BJ (cell line): ENCODE measurements around the gene MED23. TPM values are rescaled to one million over a fixed set of nuclear protein-coding genes. Genes with fewer than 3 reads are reported as not detected.

Experiments used
- CTCF ChIA-PET: fragments of 350-600 bp; formaldehyde crosslinking; extraction: SDS; loops from one replicate; lab custom pipeline; 2021; ENCODE audit warnings: antibody characterized with exemption, inconsistent platforms; lab: Yijun Ruan, JAX
- POLR2A ChIA-PET: fragments of 300-600 bp; sonication (Branson Sonifier 250); formaldehyde crosslinking; extraction: SDS; loops from one replicate; lab custom pipeline; 2021; ENCODE audit warnings: antibody characterized with exemption; lab: Charles Lee
- DNase-seq: peaks from one replicate; pipeline ENCODE4 v3.0.0-alpha.2; 2011; ENCODE audit warnings: low read depth
- H3K27me3 ChIP-seq: 2 replicates; pipeline ENCODE4 v1.6.0; 2011; ENCODE audit warnings: low read length; ENCODE audit not compliant: control insufficient read depth, insufficient read depth
- H3K36me3 ChIP-seq: 2 replicates; pipeline ENCODE4 v1.5.1; 2011; ENCODE audit warnings: low read length; ENCODE audit not compliant: control insufficient read depth, insufficient read depth
- H3K4me3 ChIP-seq: 2 replicates; pipeline ENCODE4 v1.5.1; 2011; ENCODE audit warnings: low read depth, mild to moderate bottlenecking, control low read depth, low read length
- CTCF ChIP-seq: IDR thresholded peaks from 2 replicates; pipeline ENCODE4 v1.5.1; 2011; ENCODE audit warnings: low read depth, mild to moderate bottlenecking, control low read depth, inconsistent platforms, low read length, moderate library complexity; ENCODE audit not compliant: insufficient read depth
- polyA minus RNA-seq: library from RNA; depleted of rRNA, polyadenylated mRNA; stranded (reverse); fragments of >200 nt; gene quantifications from 2 replicates; pipeline ENCODE4 v1.2.3, GENCODE V29; 2011; rRNA and poly(A)+ RNA removed
- polyA plus RNA-seq: library from polyadenylated mRNA; depleted of rRNA; stranded (reverse); fragments of >200 nt; gene quantifications from 2 replicates; pipeline ENCODE4 v1.2.3, GENCODE V29; 2011; rRNA removed

Gene MED23, protein sequence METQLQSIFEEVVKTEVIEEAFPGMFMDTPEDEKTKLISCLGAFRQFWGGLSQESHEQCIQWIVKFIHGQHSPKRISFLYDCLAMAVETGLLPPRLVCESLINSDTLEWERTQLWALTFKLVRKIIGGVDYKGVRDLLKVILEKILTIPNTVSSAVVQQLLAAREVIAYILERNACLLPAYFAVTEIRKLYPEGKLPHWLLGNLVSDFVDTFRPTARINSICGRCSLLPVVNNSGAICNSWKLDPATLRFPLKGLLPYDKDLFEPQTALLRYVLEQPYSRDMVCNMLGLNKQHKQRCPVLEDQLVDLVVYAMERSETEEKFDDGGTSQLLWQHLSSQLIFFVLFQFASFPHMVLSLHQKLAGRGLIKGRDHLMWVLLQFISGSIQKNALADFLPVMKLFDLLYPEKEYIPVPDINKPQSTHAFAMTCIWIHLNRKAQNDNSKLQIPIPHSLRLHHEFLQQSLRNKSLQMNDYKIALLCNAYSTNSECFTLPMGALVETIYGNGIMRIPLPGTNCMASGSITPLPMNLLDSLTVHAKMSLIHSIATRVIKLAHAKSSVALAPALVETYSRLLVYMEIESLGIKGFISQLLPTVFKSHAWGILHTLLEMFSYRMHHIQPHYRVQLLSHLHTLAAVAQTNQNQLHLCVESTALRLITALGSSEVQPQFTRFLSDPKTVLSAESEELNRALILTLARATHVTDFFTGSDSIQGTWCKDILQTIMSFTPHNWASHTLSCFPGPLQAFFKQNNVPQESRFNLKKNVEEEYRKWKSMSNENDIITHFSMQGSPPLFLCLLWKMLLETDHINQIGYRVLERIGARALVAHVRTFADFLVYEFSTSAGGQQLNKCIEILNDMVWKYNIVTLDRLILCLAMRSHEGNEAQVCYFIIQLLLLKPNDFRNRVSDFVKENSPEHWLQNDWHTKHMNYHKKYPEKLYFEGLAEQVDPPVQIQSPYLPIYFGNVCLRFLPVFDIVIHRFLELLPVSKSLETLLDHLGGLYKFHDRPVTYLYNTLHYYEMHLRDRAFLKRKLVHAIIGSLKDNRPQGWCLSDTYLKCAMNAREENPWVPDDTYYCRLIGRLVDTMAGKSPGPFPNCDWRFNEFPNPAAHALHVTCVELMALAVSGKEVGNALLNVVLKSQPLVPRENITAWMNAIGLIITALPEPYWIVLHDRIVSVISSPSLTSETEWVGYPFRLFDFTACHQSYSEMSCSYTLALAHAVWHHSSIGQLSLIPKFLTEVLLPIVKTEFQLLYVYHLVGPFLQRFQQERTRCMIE (N-terminal part only)
- 16.5 and 28.5 TPM in 2 replicates for polyA plus RNA-seq
- polyA minus RNA-seq: 17.3 and 22.8 TPM in 2 replicates

DNA sequence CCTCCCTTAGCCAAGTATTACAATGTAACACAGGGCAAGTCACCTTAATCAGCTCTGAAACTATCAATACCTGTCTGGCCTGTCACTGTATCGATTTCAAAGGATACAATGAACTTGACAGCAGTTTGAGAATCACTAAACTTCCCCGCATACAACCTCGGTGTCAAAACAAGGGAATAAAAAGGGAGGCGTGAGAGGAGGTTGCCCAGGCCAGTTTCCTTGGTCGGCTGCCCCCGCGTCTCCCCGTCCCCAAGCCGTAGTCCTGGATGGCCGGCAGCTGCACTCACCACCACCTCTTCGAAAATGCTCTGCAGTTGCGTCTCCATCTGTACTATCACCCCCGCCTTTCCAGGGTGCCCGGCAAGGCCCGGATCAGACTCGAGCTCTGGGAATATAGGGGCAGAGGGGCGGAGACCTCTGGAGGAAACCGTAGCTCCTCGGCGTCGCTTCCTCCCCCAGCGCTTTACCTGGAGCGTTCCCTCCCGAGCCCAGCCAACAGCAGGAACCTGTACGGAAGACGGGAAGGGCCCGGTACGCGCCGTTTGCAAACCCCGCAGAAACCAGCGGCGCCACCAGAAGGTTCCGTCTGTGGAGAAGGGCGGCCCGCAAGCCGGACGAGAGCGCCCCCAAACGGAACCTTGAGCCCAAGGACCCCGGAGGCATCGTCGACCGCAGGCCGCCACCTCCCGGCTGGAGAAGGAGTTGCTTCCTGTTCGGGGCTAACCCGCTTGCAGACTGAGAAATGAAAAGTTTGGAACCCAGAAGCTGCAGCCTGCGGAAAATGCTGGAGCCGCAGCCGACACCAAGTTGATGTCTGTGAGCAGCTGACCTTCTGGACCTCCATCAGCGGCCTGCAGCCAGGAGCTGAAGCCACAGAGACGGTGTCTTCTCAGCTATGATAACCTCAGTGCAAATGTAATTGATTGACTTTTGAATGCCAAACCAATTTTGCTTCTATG, at the start of gene MED23:
MED23 (minus strand) TSS at position 519 of the 959 bp plus-strand sequence; CDS start at position 326, 193 bp downstream.
- POLR2A ChIA-PET: no interaction called here
- CTCF ChIA-PET: interaction anchor here (0.6 to 3.2 kb wide), 32 partner anchors 8 to 1533 kb away, joined by 3 to 39 read pairs (median 4); partner anchors contain the start of gene ENPP3
- DNase-seq: peak; percentile 61
- no peaks in the 10 kb centered on the region for H3K27me3 ChIP-seq
- TF ChIP-seq CTCF: peak; percentile 100
- H3K4me3 ChIP-seq: peak within 1 kb of the TSS; percentile 74
- H3K36me3 ChIP-seq: peaks cover 3% of the 10 kb centered on the region; the same call in 1 of the 2 replicates

- H3K4me3 ChIP-seq: no peak overlapping the region
Measured at GRCh38 chr6:131673184-131673583, 45.1 kb upstream of the MED23 start.

DNA sequence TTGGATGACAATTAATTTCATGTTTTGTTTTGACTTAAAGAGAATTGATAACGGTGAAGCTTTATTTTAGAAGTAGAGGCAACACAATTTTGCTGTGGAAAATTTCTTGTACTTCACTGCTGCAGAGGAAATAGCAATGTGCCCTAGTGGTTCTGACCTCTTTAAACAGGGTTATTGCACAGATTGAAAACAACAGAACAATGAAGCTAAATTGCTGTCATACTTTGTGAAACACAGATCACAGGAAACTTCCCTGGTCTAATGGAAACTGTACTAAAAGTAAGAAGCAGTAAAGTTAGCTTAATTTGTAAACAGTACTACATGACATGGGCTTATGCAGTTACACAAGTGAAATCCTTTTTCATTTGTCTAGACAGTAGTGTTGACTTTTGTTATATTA, 41.8 kb upstream of the MED23 start:
- H3K4me3 ChIP-seq: no peak overlapping the region
- POLR2A ChIA-PET: no interaction called here
- H3K27me3 ChIP-seq: no peaks in the 10 kb centered on the region
- no peak for TF ChIP-seq CTCF
- DNase-seq: no peak
- H3K36me3 ChIP-seq: no peaks in the 10 kb centered on the region
- CTCF ChIA-PET: interaction anchor here (0.6 to 1.1 kb wide), 3 partner anchors 12 to 255 kb away, joined by 3 to 6 read pairs (median 3); no protein-coding TSS in a partner anchor

More at GRCh38 chr6:131673184-131673583, 45.1 kb upstream of the MED23 start:
- CTCF ChIA-PET: interaction anchor here (0.7 to 0.9 kb wide), 2 partner anchors 14 to 242 kb away, joined by 3 read pairs; no protein-coding TSS in a partner anchor
- TF ChIP-seq CTCF: no peak
- POLR2A ChIA-PET: no interaction called here
- DNase-seq: no peak
- H3K36me3 ChIP-seq: no peaks in the 10 kb centered on the region
- H3K27me3 ChIP-seq: no peaks in the 10 kb centered on the region

DNA sequence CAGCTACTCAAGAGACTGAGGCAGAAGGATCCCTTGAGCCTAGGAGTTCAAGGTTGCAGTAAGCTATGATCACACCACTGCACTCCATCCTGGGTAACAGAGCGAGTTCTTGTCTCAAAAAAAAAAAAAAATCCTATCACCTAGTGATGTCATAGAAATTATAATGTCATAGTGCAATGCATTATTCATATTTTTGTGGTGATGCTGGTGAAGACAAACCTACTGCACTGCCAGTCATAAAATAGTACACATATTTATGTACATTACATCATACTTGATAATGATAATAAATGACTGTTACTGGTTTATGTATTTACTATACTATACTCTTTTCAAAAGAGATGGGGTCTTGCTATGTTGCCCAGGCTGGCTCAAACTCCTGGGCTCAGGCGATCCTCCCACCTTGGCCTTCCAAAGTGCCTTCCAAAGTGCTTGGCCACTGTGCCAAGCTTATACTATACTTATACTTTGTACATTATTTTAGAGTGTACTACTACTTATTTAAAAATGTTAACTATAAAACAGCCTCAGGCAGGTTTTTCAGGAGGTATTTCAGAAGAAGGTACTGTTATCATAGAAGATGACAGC, 35.6 kb upstream of the MED23 start:
- ChIA-PET POLR2A (no interaction called here), CTCF (interaction anchor here (0.6 to 2.2 kb wide), 2 partner anchors 35 to 374 kb away, joined by 3 to 6 read pairs; partner anchors contain the start of gene MED23)
- Histone ChIP-seq H3K27me3 (no peaks in the 10 kb centered on the region), H3K4me3 (no peak overlapping the region), H3K36me3 (no peaks in the 10 kb centered on the region)
- TF ChIP-seq CTCF: no peak
- no peak for DNase-seq
